Smooth muscle cell (in vitro differentiated cells): ENCODE results near the gene TBCCD1. TPM values are rescaled to one million over a fixed set of nuclear protein-coding genes. Genes with fewer than 3 reads are reported as not detected.

Source experiments
- DNase-seq: peaks from one replicate; lab custom pipeline; 2025; ENCODE audit not compliant: unreplicated experiment; lab: John Stamatoyannopoulos, UW
- H2AFZ ChIP-seq: fragments of 200-600 bp; sonication (generic); 2 replicates; pipeline ENCODE4 v1.6.0; 2016; ENCODE audit warnings: antibody characterized with exemption, low read depth, mild to moderate bottlenecking
- H3F3A ChIP-seq: fragments of 200-600 bp; sonication (generic); 2 replicates; pipeline ENCODE4 v1.6.0; 2017; ENCODE audit warnings: antibody characterized with exemption, low read depth
- H3K27ac ChIP-seq: fragments of 200-600 bp; sonication (generic); 2 replicates; pipeline ENCODE4 v1.5.1; 2016; ENCODE audit warnings: low read depth, mild to moderate bottlenecking
- H3K27me3 ChIP-seq: fragments of 200-600 bp; sonication (generic); 2 replicates; pipeline ENCODE4 v1.6.1; 2016; ENCODE audit warnings: low read depth, mild to moderate bottlenecking
- H3K36me3 ChIP-seq: fragments of 200-600 bp; sonication (generic); 2 replicates; pipeline ENCODE4 v1.5.1; 2016; ENCODE audit warnings: low read depth
- H3K4me1 ChIP-seq: fragments of 200-600 bp; sonication (generic); 2 replicates; pipeline ENCODE4 v1.5.1; 2016; ENCODE audit warnings: low read depth
- H3K4me2 ChIP-seq: fragments of 200-600 bp; sonication (generic); 2 replicates; pipeline ENCODE4 v1.6.0; 2016; ENCODE audit warnings: mild to moderate bottlenecking
- H3K4me3 ChIP-seq: fragments of 200-600 bp; sonication (generic); 2 replicates; pipeline ENCODE4 v1.5.1; 2016; ENCODE audit warnings: mild to moderate bottlenecking
- H3K79me2 ChIP-seq: fragments of 200-600 bp; sonication (generic); 2 replicates; pipeline ENCODE4 v1.6.0; 2016; ENCODE audit warnings: low read depth, mild to moderate bottlenecking
- H3K9ac ChIP-seq: fragments of 200-600 bp; sonication (generic); 2 replicates; pipeline ENCODE4 v1.6.0; 2016; ENCODE audit warnings: low read depth
- H3K9me3 ChIP-seq: fragments of 200-600 bp; sonication (generic); replicated peaks from 2 replicates; pipeline ENCODE4 v1.5.1; 2016; ENCODE audit warnings: low read depth
- H4K20me1 ChIP-seq: fragments of 200-600 bp; sonication (generic); 2 replicates; pipeline ENCODE4 v1.6.0; 2016; ENCODE audit warnings: low read depth
- WGBS: methylation state at CpG from one replicate; pipeline ENCODE4 v1.1.7; 2016; ENCODE audit warnings: low lambda C conversion rate; 5-methylcytosine and 5-hydroxymethylcytosine counted together
- polyA plus RNA-seq: library from polyadenylated mRNA; unstranded; fragments of >200 nt; fragmentation: Nextera tagmentation; extraction: Ambion mirVana; gene quantifications from 2 replicates; pipeline ENCODE4 v1.2.1, GENCODE V29; 2016
- total RNA-seq: library from RNA; depleted of rRNA; stranded (reverse); fragments of >200 nt; gene quantifications from 2 replicates; pipeline ENCODE4 v1.2.3, GENCODE V29; 2014
- TF ChIP-seq, protein P1 (sequence below): fragments of 200-600 bp; sonication (generic); IDR thresholded peaks from 2 replicates; pipeline ENCODE4 v1.5.1; 2017; ENCODE audit warnings: borderline replicate concordance, mild to moderate bottlenecking, antibody characterized with exemption; ENCODE audit not compliant: insufficient read depth, poor library complexity, severe bottlenecking

The TBCCD1 gene
- total and polyA plus RNA-seq, 2 experiments from 2014 or later = 12.2 to 19.5 TPM

GRCh38 chr3:186523022-186523421 lies 44.1 kb downstream of the TBCCD1 start:
- no peak for DNase-seq

DNA sequence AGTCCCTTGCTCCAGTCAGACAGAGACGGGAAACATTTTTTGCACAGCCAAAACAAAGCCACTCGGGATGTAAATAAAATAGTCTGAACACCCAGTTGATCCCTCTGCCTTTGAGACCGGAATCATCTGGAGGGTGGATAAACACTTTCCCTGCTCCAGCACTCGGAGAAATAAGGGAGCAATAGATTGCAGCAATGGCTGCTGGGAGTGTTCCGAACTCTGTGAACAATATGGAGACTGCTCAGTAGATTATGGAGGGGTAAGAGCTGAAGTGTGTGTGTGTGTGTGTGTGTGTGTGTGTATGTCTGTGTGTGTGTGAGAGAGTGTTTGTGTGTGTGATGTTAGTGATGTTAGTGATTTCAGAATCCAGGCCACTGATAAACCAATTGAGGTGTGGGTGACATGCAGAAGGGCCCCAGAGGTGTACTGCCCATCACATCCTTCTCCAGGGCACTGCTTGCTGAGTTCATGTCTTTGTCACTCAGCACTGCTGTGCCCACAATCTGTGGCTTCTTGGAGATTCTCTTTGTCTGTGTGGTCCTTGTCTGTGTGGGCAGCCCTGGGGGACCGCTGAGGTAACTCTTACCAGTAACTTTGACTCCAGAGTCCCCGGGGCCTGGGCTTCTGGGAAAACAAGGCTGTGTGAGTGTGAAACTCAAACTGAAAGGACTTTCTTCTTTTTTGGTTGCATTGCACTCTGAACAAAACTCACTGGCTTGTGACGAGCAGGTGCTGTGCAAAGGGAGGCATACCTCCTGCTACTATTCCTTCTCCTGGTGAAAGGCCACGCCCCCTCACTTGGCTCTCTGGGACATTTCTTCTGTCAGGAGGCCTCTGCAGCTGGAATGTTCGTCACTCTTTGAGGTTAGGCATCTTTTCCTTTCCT lies 45.9 kb downstream of the TBCCD1 start:
- WGBS = 75% methylated on average over 10 of the region's 10 CpGs
- Histone ChIP-seq H3K36me3 (no peaks in the 10 kb centered on the region), H3K27ac (no peak overlapping the region), H3K4me3 (no peak overlapping the region), H3K4me2 (no peak overlapping the region), H2AFZ (no peak overlapping the region), H3K27me3 (no peaks in the 10 kb centered on the region), H3K4me1 (peaks cover 9% of the 10 kb centered on the region), H3K9ac (no peak overlapping the region), H3K79me2 (no peaks in the 10 kb centered on the region), H4K20me1 (no peaks in the 10 kb centered on the region), H3K9me3 (no peaks in the 10 kb centered on the region), H3F3A (no peaks in the 10 kb centered on the region)
- no peak for DNase-seq
- TF ChIP-seq, protein P1, sequence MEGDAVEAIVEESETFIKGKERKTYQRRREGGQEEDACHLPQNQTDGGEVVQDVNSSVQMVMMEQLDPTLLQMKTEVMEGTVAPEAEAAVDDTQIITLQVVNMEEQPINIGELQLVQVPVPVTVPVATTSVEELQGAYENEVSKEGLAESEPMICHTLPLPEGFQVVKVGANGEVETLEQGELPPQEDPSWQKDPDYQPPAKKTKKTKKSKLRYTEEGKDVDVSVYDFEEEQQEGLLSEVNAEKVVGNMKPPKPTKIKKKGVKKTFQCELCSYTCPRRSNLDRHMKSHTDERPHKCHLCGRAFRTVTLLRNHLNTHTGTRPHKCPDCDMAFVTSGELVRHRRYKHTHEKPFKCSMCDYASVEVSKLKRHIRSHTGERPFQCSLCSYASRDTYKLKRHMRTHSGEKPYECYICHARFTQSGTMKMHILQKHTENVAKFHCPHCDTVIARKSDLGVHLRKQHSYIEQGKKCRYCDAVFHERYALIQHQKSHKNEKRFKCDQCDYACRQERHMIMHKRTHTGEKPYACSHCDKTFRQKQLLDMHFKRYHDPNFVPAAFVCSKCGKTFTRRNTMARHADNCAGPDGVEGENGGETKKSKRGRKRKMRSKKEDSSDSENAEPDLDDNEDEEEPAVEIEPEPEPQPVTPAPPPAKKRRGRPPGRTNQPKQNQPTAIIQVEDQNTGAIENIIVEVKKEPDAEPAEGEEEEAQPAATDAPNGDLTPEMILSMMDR = no peak

More at GRCh38 chr3:186523022-186523421, 44.1 kb downstream of the TBCCD1 start:
- TF ChIP-seq, protein P1 = no peak
- Histone ChIP-seq H3K4me3 (no peak overlapping the region), H3K27me3 (no peaks in the 10 kb centered on the region), H2AFZ (no peak overlapping the region), H3F3A (no peaks in the 10 kb centered on the region), H3K4me2 (no peak overlapping the region), H3K79me2 (no peaks in the 10 kb centered on the region), H3K36me3 (no peaks in the 10 kb centered on the region), H3K4me1 (peaks cover 9% of the 10 kb centered on the region), H4K20me1 (no peaks in the 10 kb centered on the region), H3K27ac (no peak overlapping the region), H3K9ac (no peak overlapping the region), H3K9me3 (no peaks in the 10 kb centered on the region)
- 86% methylated on average over 6 of the region's 6 CpGs for WGBS

DNA sequence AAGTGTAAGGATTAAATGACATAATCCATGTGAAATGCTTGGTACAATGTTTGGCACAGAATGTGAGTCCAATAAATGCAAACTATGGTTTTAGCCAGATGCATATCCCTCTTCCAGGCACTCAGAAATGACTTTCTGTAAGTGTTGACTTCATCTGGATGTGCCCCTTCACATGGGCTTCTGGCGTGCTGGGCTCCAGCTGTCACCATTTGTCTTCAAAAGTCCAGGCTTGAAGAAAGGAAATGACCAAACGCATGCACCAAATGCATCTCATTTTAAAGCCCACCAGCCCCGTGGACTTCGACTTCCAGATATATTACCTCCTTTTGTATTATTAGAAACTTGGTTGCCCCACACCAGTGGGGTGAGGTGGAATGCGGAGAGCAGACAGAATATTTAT lies 46.7 kb downstream of the TBCCD1 start:
- H3K4me1 ChIP-seq = peaks cover 9% of the 10 kb centered on the region
- DNase-seq = no peak
- no peaks in the 10 kb centered on the region for H3K79me2 ChIP-seq
- H2AFZ ChIP-seq = no peak overlapping the region
- no peaks in the 10 kb centered on the region for H3K9me3 ChIP-seq
- no peak overlapping the region for H3K4me2 ChIP-seq
- no peak overlapping the region for H3K9ac ChIP-seq
- no peaks in the 10 kb centered on the region for H3F3A ChIP-seq
- H3K36me3 ChIP-seq = no peaks in the 10 kb centered on the region
- no peaks in the 10 kb centered on the region for H4K20me1 ChIP-seq
- WGBS = 79% methylated on average over 5 of the region's 5 CpGs
- H3K27me3 ChIP-seq = no peaks in the 10 kb centered on the region
- H3K4me3 ChIP-seq = no peak overlapping the region
- TF ChIP-seq, protein P1 = no peak
- H3K27ac ChIP-seq = no peak overlapping the region
